Measurements from ENCODE around the gene IL1R1.

Gene IL1R1

GRCh38 chr2:102204638-102205037 is 62.1 kb downstream of the IL1R1 start:
- DNase-seq (ENCODE audit: low read depth in 2 of 2), result no peak

GRCh38 chr2:102206666-102207341 is 64.3 kb downstream of the IL1R1 start:
- DNase-seq (ENCODE audit: low read depth in 2 of 2), result no peak

- no peak for DNase-seq (ENCODE audit: low read depth in 2 of 2)
Observed at GRCh38 chr2:102208774-102209173, 66.2 kb downstream of the IL1R1 start.

- DNase-seq (ENCODE audit: low read depth in 2 of 2), result no peak
Observed at GRCh38 chr2:102209474-102209873, 66.9 kb downstream of the IL1R1 start.

GRCh38 chr2:102217032-102217431 is 74.5 kb downstream of the IL1R1 start:
- DNase-seq (ENCODE audit: low read depth in 2 of 2), result no peak

GRCh38 chr2:102224824-102225739 is 82.5 kb downstream of the IL1R1 start:
- no peak for DNase-seq (ENCODE audit: low read depth in 2 of 2)

GRCh38 chr2:102226171-102226570 is 83.6 kb downstream of the IL1R1 start:
- no peak for DNase-seq (ENCODE audit: low read depth in 2 of 2)

GRCh38 chr2:102226612-102227391 is 84.3 kb downstream of the IL1R1 start:
- DNase-seq (ENCODE audit: low read depth in 2 of 2), result no peak

- no peak for DNase-seq (ENCODE audit: low read depth in 2 of 2)
Observed at GRCh38 chr2:102229141-102229769, 86.7 kb downstream of the IL1R1 start.
